GM21528 (cell line): ENCODE results near the gene SARS1.
"Not testable (repeated sequence)": the region's sequence is repeated elsewhere in the genome, so short reads cannot be mapped to it uniquely, and the experiment has no call there.

ENCODE experiments used
- ATAC-seq: cut with Tn5 transposase; IDR thresholded peaks from one replicate; pipeline ENCODE4 v1.9.1; 2021; ENCODE audit warnings: mild to moderate bottlenecking, moderate library complexity; ENCODE audit not compliant: unreplicated experiment, low FRiP score

The SARS1 gene

DNA sequence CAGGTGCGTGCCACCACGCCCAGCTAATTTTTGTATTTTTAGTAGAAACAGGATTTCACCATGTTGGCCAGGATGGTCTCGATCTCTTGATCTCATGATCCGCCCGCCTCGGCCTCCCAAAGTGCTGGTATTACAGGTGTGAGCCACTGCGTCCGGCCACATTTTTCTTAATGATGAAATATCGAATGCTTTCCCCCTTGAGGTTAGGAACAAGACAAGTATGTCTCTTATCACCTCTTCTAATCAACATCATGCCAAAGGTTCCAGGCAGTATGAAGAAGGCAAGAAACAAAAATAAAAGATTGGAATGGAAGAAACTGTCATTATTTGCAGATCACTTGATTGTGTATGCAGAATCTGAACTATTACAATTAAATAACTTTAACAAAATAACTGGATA is 7.5 kb downstream of the SARS1 start:
- ATAC-seq = not testable (repeated sequence)

DNA sequence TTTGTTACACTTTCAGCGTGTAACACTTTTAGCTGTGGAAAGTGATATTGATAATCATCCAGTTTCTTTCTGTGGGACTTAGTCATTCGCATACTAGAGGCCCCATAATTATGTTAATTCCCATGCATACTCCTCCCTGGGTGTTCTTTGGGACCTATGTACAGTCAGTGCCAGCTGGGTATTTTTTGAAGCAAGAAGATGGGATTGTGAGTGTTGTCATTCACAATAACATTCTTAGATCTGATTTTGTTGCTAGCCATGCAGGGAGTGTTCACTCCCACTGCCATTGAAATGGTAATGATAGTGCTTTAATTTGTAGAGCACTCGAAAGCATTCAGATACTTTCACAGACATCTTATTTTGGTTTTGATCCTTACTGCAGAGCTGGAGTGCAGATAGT is 11.6 kb downstream of the SARS1 start:
- ATAC-seq = no peak

GRCh38 chr1:109225711-109226445 is 12.2 kb downstream of the SARS1 start:
- ATAC-seq = no peak

- ATAC-seq = no peak
Observed at GRCh38 chr1:109228167-109228566, 14.4 kb downstream of the SARS1 start.

DNA sequence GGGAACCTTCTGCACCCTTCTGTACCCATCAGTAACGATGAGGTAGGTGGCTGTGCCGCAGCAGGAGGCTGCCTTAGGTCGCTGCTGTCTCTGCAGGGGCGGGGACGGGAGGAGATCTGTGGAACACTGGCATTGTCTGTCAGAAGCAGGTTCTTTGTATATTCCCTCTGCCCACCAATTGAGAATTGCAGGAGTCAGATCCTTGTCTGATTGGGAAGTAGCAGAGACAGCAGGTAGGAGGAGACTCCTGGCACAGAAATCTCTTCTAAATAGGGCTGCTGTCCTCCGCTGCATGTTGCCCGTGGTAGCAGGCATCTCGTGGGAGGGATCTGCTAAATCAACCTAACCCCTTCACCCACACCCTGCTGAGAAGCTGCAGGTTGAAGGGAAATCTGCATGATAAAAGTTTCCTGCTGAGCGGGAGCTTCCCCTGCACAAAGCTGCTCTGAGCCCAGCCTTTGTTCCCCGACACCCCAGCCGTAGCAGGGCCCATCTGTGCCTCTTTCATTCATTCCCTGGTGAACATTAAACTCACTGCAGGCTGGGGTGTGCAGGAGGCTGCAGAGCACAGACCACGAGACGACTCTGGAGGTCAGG is 15.9 kb downstream of the SARS1 start:
- no peak for ATAC-seq

- no peak for ATAC-seq
Observed at GRCh38 chr1:109231066-109231465, 17.3 kb downstream of the SARS1 start.

DNA sequence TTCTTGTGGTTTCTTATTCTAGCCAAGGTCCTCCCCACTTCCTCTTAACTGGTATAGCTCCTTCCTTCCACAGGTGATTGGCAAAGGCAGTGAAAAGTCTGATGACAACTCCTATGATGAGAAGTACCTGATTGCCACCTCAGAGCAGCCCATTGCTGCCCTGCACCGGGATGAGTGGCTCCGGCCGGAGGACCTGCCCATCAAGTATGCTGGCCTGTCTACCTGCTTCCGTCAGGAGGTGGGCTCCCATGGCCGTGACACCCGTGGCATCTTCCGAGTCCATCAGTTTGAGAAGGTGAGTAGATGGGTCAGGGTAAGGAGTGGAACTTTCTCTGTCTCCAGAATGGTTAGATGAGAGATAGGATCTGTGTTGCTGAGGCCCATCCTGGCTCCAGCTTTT is 21.4 kb downstream of the SARS1 start:
- ATAC-seq = no peak

- no peak for ATAC-seq
Observed at GRCh38 chr1:109237512-109237911, 23.8 kb downstream of the SARS1 start.

GRCh38 chr1:109238382-109238781 is 24.7 kb downstream of the SARS1 start:
- no peak for ATAC-seq

DNA sequence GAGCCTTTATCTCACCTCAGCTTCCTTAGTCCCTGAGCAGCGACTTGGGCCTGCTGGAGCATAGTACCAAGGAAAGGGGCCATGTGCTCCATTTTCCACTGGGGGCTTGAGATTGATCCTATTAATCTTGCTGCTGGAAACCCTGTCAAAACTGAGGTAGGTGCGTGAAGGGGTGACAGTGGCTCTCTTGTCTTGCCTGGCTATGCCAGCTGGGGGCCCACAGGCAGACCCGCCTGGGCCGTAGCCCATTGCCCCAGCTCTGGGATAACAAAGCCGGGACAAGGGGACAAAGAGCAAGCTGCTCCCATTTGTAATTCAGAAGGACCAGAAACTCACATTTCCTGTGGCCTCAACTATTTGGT is 25.3 kb downstream of the SARS1 start:
- ATAC-seq = no peak

DNA sequence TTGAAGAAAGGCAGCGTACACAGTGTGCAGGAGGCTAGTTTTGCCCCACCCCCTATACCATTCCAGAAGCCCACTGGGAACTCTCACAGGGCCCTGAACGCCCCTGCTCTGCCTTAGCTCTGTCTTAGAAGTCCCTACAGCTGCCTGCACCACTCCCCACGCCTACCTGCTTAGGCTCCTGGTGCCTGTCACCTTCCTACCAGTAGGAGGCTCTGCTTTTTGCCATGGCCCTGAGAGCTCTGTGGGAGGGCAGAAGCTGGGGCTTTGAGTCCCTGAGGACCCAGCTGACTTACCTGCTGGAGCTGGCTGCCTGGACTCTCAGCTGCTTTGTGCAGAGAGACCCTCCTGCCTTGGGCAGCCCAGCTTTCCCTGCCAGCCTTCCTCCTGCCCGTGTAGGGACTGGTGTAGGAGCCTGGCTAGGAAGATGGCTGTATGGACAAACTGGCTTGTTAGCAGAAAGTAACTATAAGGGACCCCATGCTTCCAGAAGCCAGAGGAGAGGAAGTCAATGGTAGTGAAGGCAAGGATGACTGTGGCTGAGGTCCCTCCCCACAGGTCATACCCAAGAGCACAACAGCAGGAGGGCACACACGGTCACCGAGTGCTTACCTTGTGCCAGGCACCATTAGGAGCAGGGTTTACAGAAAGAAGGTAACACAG is 25.8 kb downstream of the SARS1 start:
- ATAC-seq = no peak

- no peak for ATAC-seq
Observed at GRCh38 chr1:109240158-109241152, 26.7 kb downstream of the SARS1 start.

- ATAC-seq = no peak
Observed at GRCh38 chr1:109241344-109241743, 27.6 kb downstream of the SARS1 start.

GRCh38 chr1:109241841-109242345 is 28.2 kb downstream of the SARS1 start:
- no peak for ATAC-seq

DNA sequence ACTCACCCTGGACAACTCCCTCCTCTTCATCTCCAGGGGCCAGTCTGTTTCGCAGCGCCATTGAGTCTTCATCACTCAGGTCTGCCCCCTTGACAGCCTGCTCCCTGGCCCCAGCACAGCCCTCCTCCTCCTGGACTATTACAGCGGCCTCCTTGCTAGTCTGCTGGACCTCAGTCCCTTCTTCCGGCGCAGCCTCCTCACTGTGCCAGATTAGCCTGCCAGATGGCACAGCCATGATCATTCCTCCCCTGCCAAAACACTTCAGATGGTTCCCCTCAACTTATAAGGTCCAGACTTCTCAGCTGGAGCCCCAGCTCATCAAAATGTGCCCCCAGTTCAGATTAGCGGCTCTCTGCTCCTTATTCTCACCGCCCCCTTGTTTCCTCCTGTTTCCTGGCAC is 28.7 kb downstream of the SARS1 start:
- ATAC-seq = no peak

DNA sequence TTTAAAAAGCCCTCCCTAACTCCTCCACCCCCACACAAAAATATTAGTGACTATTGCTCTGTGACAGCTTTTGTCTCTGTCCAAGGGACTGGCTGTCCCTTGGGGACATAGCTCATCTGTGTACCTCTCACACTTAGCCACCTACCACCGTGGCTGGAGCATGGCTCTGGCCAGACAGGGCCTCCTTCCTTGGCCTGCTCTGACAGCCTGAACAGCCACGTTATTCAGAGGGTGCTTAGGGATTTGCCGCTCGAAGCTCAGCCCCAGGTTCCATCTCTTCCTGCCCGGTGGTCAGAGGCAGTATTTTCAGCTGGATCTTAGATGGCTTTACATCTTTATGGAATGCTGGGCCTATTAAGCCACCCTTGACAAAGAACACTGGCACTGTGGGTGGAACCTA is 29.5 kb downstream of the SARS1 start:
- no peak for ATAC-seq

GRCh38 chr1:109243860-109244552 is 30.3 kb downstream of the SARS1 start:
- ATAC-seq = no peak

- ATAC-seq = no peak
Observed at GRCh38 chr1:109246141-109246551, 32.4 kb downstream of the SARS1 start.

GRCh38 chr1:109247401-109248365 is 34.0 kb downstream of the SARS1 start:
- no peak for ATAC-seq
